ENCODE results near the gene TMEM87B. TPM values are rescaled to one million over a fixed set of nuclear protein-coding genes. Genes with fewer than 3 reads are reported as not detected.

Gene TMEM87B
- 10 to 100 TPM; 14.0 to 26.9 (median 17.4) TPM for total RNA-seq
- polyA plus RNA-seq: 10 to 100 TPM in 1 of 2 donors, 1 to 10 TPM in 1; 7.3 to 11.1 TPM
- total RNA-seq: 32.7 reads per million, percentile 62 among the genes with 10 or more reads in this experiment

GRCh38 chr2:112054847-112055729 is at the start of gene TMEM87B:
TMEM87B (plus strand) TSS chr2:112055269; CDS start chr2:112055592, 323 bp downstream.
- H3K4me1 Mint-ChIP-seq: peaks cover 33 to 48% (median 42%) of the 10 kb centered on the region in 7 donors
- peak within 1 kb of the TSS; percentile 80 to 100 (median 95) for H3K4me3 Mint-ChIP-seq
- H3K36me3 Mint-ChIP-seq: peaks cover 0 to 15% (median 9%) of the 10 kb centered on the region in 5 donors
- CTCF ChIA-PET: interaction anchor here (1.5 kb wide), 1 partner anchor 168 kb away, joined by 4 read pairs; no protein-coding TSS in a partner anchor
- H3K4me3 ChIP-seq (ENCODE audit: low read length): peak within 1 kb of the TSS; percentile 85
- POLR2A ChIA-PET: interaction anchor here (0.5 to 2.0 kb wide), 8 partner anchors 9 to 528 kb away, joined by 3 to 8 read pairs (median 4); partner anchors contain the start of genes ANAPC1 and ZC3H8
- H3K9me3 ChIP-seq (ENCODE audit: control insufficient read depth in 2 of 3, low read length in 3 of 3): no peaks in the 10 kb centered on the region
- H3K9me3 Mint-ChIP-seq: peaks cover 0 to 2% (median 0%) of the 10 kb centered on the region in 11 donors
- ATAC-seq (peak; percentile 80), DNase-seq (peak; percentile 90 to 98 (median 96))
- peaks cover 0 to 4% (median 3%) of the 10 kb centered on the region in 3 experiments for H3K36me3 ChIP-seq (ENCODE audit: control insufficient read depth in 2 of 3, insufficient read depth in 3 of 3, low read length in 3 of 3)
- intact Hi-C loops (cut with micrococcal nuclease): loop anchor here (1.0 to 10.0 kb wide), 17 partner anchors 133 to 1836 kb away; partner anchors contain the start of genes ANAPC1 (in 2 of the 2), BCL2L11 (in 2 of the 2), CHCHD5 (in 2 of the 2) and POLR1B (in 2 of the 2)
- peak within 1 kb of the TSS; percentile 92 to 100 (median 98) for H3K27ac Mint-ChIP-seq
- peak within 1 kb of the TSS; percentile 82 for H3K27ac ChIP-seq (ENCODE audit: low read depth, low read length)
- H3K27me3 ChIP-seq (ENCODE audit: control insufficient read depth in 2 of 2, insufficient read depth in 2 of 2, low read length in 2 of 2): no peaks in the 10 kb centered on the region
- peaks cover 16 to 19% of the 10 kb centered on the region in 2 donors for H3K4me1 ChIP-seq (ENCODE audit: control insufficient read depth in 2 of 2, insufficient read depth in 2 of 2, low read length in 2 of 2)
- H3K27me3 Mint-ChIP-seq: peaks cover 0 to 2% (median 0%) of the 10 kb centered on the region in 5 donors

GRCh38 chr2:112005406-112006075 is 49.5 kb upstream of the TMEM87B start:
- intact Hi-C loops (cut with micrococcal nuclease): no loop called here
- no peaks in the 10 kb centered on the region for H3K9me3 ChIP-seq (ENCODE audit: control insufficient read depth in 2 of 3, low read length in 3 of 3)
- no peaks in the 10 kb centered on the region for H3K9me3 Mint-ChIP-seq
- H3K36me3 ChIP-seq (ENCODE audit: control insufficient read depth in 2 of 3, insufficient read depth in 3 of 3, low read length in 3 of 3): no peaks in the 10 kb centered on the region
- ChIA-PET CTCF (no interaction called here), POLR2A (no interaction called here)
- no peaks in the 10 kb centered on the region for H3K4me1 ChIP-seq (ENCODE audit: control insufficient read depth in 2 of 2, insufficient read depth in 2 of 2, low read length in 2 of 2)
- DNase-seq (no peak), ATAC-seq (no peak)
- H3K4me1 Mint-ChIP-seq: peaks cover 0 to 16% (median 9%) of the 10 kb centered on the region in 7 donors
- peaks cover 0 to 5% (median 0%) of the 10 kb centered on the region in 5 donors for H3K27me3 Mint-ChIP-seq
- H3K4me3 ChIP-seq (ENCODE audit: low read length): no peak overlapping the region
- no peak overlapping the region for H3K4me3 Mint-ChIP-seq
- H3K27ac Mint-ChIP-seq: no peak overlapping the region
- peaks cover 0 to under 1% (median 0%) of the 10 kb centered on the region in 5 donors for H3K36me3 Mint-ChIP-seq
- no peaks in the 10 kb centered on the region for H3K27me3 ChIP-seq (ENCODE audit: control insufficient read depth in 2 of 2, insufficient read depth in 2 of 2, low read length in 2 of 2)
- no peak overlapping the region for H3K27ac ChIP-seq (ENCODE audit: low read depth, low read length)

- H3K36me3 ChIP-seq (ENCODE audit: control insufficient read depth in 2 of 3, insufficient read depth in 3 of 3, low read length in 3 of 3): no peaks in the 10 kb centered on the region
- H3K9me3 Mint-ChIP-seq: no peaks in the 10 kb centered on the region
- CTCF ChIA-PET: no interaction called here
- H3K9me3 ChIP-seq (ENCODE audit: control insufficient read depth in 2 of 3, low read length in 3 of 3): no peaks in the 10 kb centered on the region
- ATAC-seq: peak; percentile 41
- H3K27ac ChIP-seq (ENCODE audit: low read depth, low read length): no peak overlapping the region
- intact Hi-C loops (cut with micrococcal nuclease): no loop called here
- H3K36me3 Mint-ChIP-seq: no peaks in the 10 kb centered on the region
- H3K4me1 Mint-ChIP-seq: peaks cover 0 to 11% (median 5%) of the 10 kb centered on the region in 7 donors
- H3K4me3 Mint-ChIP-seq: no peak overlapping the region
- H3K4me3 ChIP-seq (ENCODE audit: low read length): no peak overlapping the region
- H3K4me1 ChIP-seq (ENCODE audit: control insufficient read depth in 2 of 2, insufficient read depth in 2 of 2, low read length in 2 of 2): no peaks in the 10 kb centered on the region
- no peak for DNase-seq
- peaks cover 0 to 3% (median 0%) of the 10 kb centered on the region in 5 donors for H3K27me3 Mint-ChIP-seq
- POLR2A ChIA-PET: no interaction called here
- H3K27ac Mint-ChIP-seq: no peak overlapping the region
- H3K27me3 ChIP-seq (ENCODE audit: control insufficient read depth in 2 of 2, insufficient read depth in 2 of 2, low read length in 2 of 2): no peaks in the 10 kb centered on the region
Measured at GRCh38 chr2:112006076-112006410, 49.0 kb upstream of the TMEM87B start.

GRCh38 chr2:112007493-112007892 is 47.6 kb upstream of the TMEM87B start:
- H3K27ac Mint-ChIP-seq: no peak overlapping the region
- DNase-seq (no peak), ATAC-seq (no peak)
- no peaks in the 10 kb centered on the region for H3K4me1 ChIP-seq (ENCODE audit: control insufficient read depth in 2 of 2, insufficient read depth in 2 of 2, low read length in 2 of 2)
- no peak overlapping the region for H3K4me3 ChIP-seq (ENCODE audit: low read length)
- no peaks in the 10 kb centered on the region for H3K27me3 ChIP-seq (ENCODE audit: control insufficient read depth in 2 of 2, insufficient read depth in 2 of 2, low read length in 2 of 2)
- intact Hi-C loops (cut with micrococcal nuclease): no loop called here
- no peaks in the 10 kb centered on the region for H3K9me3 Mint-ChIP-seq
- no peaks in the 10 kb centered on the region for H3K36me3 ChIP-seq (ENCODE audit: control insufficient read depth in 2 of 3, insufficient read depth in 3 of 3, low read length in 3 of 3)
- ChIA-PET POLR2A (no interaction called here), CTCF (no interaction called here)
- no peak overlapping the region for H3K27ac ChIP-seq (ENCODE audit: low read depth, low read length)
- H3K4me1 Mint-ChIP-seq: peaks cover 0 to 3% (median 0%) of the 10 kb centered on the region in 7 donors
- H3K4me3 Mint-ChIP-seq: no peak overlapping the region
- no peaks in the 10 kb centered on the region for H3K36me3 Mint-ChIP-seq
- H3K9me3 ChIP-seq (ENCODE audit: control insufficient read depth in 2 of 3, low read length in 3 of 3): no peaks in the 10 kb centered on the region
- peaks cover 0 to 7% (median 0%) of the 10 kb centered on the region in 5 donors for H3K27me3 Mint-ChIP-seq

GRCh38 chr2:112008910-112009485 is 46.1 kb upstream of the TMEM87B start:
- Histone ChIP-seq H3K36me3 (ENCODE audit: control insufficient read depth in 2 of 3, insufficient read depth in 3 of 3, low read length in 3 of 3) (no peaks in the 10 kb centered on the region), H3K9me3 (ENCODE audit: control insufficient read depth in 2 of 3, low read length in 3 of 3) (no peaks in the 10 kb centered on the region), H3K27me3 (ENCODE audit: control insufficient read depth in 2 of 2, insufficient read depth in 2 of 2, low read length in 2 of 2) (no peaks in the 10 kb centered on the region), H3K4me3 (ENCODE audit: low read length) (no peak overlapping the region), H3K4me1 (ENCODE audit: control insufficient read depth in 2 of 2, insufficient read depth in 2 of 2, low read length in 2 of 2) (no peaks in the 10 kb centered on the region), H3K27ac (ENCODE audit: low read depth, low read length) (no peak overlapping the region)
- peaks cover 0 to 7% (median 0%) of the 10 kb centered on the region in 5 donors for H3K27me3 Mint-ChIP-seq
- intact Hi-C loops (cut with micrococcal nuclease): no loop called here
- CTCF ChIA-PET: no interaction called here
- no peak overlapping the region for H3K4me3 Mint-ChIP-seq
- DNase-seq (no peak), ATAC-seq (no peak)
- no peaks in the 10 kb centered on the region for H3K36me3 Mint-ChIP-seq
- POLR2A ChIA-PET: no interaction called here
- H3K4me1 Mint-ChIP-seq: peaks cover 0 to 3% (median 0%) of the 10 kb centered on the region in 7 donors
- no peaks in the 10 kb centered on the region for H3K9me3 Mint-ChIP-seq
- no peak overlapping the region for H3K27ac Mint-ChIP-seq

- intact Hi-C loops (cut with micrococcal nuclease): no loop called here
- H3K27me3 ChIP-seq (ENCODE audit: control insufficient read depth in 2 of 2, insufficient read depth in 2 of 2, low read length in 2 of 2): no peaks in the 10 kb centered on the region
- H3K4me3 ChIP-seq (ENCODE audit: low read length): no peak overlapping the region
- ATAC-seq (peak; percentile 77), DNase-seq (no peak)
- no peaks in the 10 kb centered on the region for H3K4me1 Mint-ChIP-seq
- peaks cover 0 to 10% (median 3%) of the 10 kb centered on the region in 5 donors for H3K27me3 Mint-ChIP-seq
- H3K4me1 ChIP-seq (ENCODE audit: control insufficient read depth in 2 of 2, insufficient read depth in 2 of 2, low read length in 2 of 2): no peaks in the 10 kb centered on the region
- no peaks in the 10 kb centered on the region for H3K9me3 ChIP-seq (ENCODE audit: control insufficient read depth in 2 of 3, low read length in 3 of 3)
- no peaks in the 10 kb centered on the region for H3K36me3 Mint-ChIP-seq
- CTCF ChIA-PET: no interaction called here
- H3K27ac ChIP-seq (ENCODE audit: low read depth, low read length): no peak overlapping the region
- POLR2A ChIA-PET: no interaction called here
- no peaks in the 10 kb centered on the region for H3K36me3 ChIP-seq (ENCODE audit: control insufficient read depth in 2 of 3, insufficient read depth in 3 of 3, low read length in 3 of 3)
- H3K4me3 Mint-ChIP-seq: no peak overlapping the region
- H3K9me3 Mint-ChIP-seq: peaks cover 0 to 3% (median 0%) of the 10 kb centered on the region in 11 donors
- no peak overlapping the region for H3K27ac Mint-ChIP-seq
Measured at GRCh38 chr2:112010751-112011150, 44.3 kb upstream of the TMEM87B start.
